ENCODE results near the gene INSIG1.

GRCh38 chr7:155338632-155339320 lies 41.1 kb downstream of the INSIG1 start:
- no peak for TF ChIP-seq GLIS3 (CRISPR knock-in tag; IDR thresholded peaks at IDR 0.05)
- no peak for TF ChIP-seq TSHZ2 (CRISPR knock-in tag; IDR thresholded peaks at IDR 0.05)
- TF ChIP-seq ZNF8 (CRISPR knock-in tag; IDR thresholded peaks at IDR 0.05): no peak
- no peak for TF ChIP-seq OSR1 (CRISPR knock-in tag; IDR thresholded peaks at IDR 0.05)
- no peak for TF ChIP-seq PATZ1 (CRISPR knock-in tag; IDR thresholded peaks at IDR 0.05; ENCODE audit: borderline replicate concordance)
- TF ChIP-seq POU6F1 (CRISPR knock-in tag; IDR thresholded peaks at IDR 0.05; ENCODE audit: borderline replicate concordance, low read depth): no peak
- TF ChIP-seq TOX (CRISPR knock-in tag; IDR thresholded peaks at IDR 0.05; ENCODE audit: borderline replicate concordance): no peak
- no peak for TF ChIP-seq ESRRG (CRISPR knock-in tag; IDR thresholded peaks at IDR 0.05)
- TF ChIP-seq ZFP30 (CRISPR knock-in tag; IDR thresholded peaks at IDR 0.05): no peak
- TF ChIP-seq ARNTL (CRISPR knock-in tag; IDR thresholded peaks at IDR 0.05; ENCODE audit: borderline replicate concordance, low read depth): no peak

All from SK-N-SH treated with all-trans-retinoic acid at 6 μM for 48 hours (cell line).